Gastrocnemius medialis (tissue), 4 donors: ENCODE measurements around the gene PLAGL1.

Source experiments
- CTCF ChIP-seq, 5 experiments: fragments of 450-650 bp in 3 of 5; fragments of 200-600 bp in 2 of 5; sonication (generic) in 2 of 5; IDR thresholded peaks in 4 of 5; conservative IDR thresholded peaks in 1 of 5; 1 replicate in 4 of 5; 2 replicates in 1 of 5; pipeline ENCODE4 v1.5.1; 2016 to 2019; ENCODE audit warnings: antibody characterized with exemption in 5 of 5, mild to moderate bottlenecking in 3 of 5, moderate library complexity in 3 of 5
- POLR2A ChIP-seq, 2 donors: fragments of 450-650 bp; IDR thresholded peaks; one replicate each; pipeline ENCODE4 v1.6.1; 2017; ENCODE audit warnings: antibody characterized with exemption in 2 of 2, mild to moderate bottlenecking in 2 of 2, moderate library complexity in 2 of 2

GRCh38 chr6:143984666-143985065 lies 23.4 kb downstream of the PLAGL1 start:
- no peak for TF ChIP-seq CTCF (IDR thresholded peaks at IDR 0.05 in 4 of 5, conservative IDR thresholded peaks at IDR 0.05 in 1 of 5)
- no peak for TF ChIP-seq POLR2A (IDR thresholded peaks at IDR 0.05)
